ENCODE data around the gene CAMK1G. TPM values are rescaled to one million over a fixed set of nuclear protein-coding genes. Genes with fewer than 3 reads are reported as not detected.
A peak's percentile ranks its signal among the peaks of the same experiment; 100 is the strongest.

CAMK1G gene
- total and polyA plus RNA-seq, 12 donors: 0.11 to 0.71 (median 0.21) TPM; not detected in 9

- Histone ChIP-seq H3K9me3 (no peaks in the 10 kb centered on the region), H3K4me3 (no peak overlapping the region), H3K27ac (no peak overlapping the region), H3K4me1 (peaks cover 0 to 8% (median 0%) of the 10 kb centered on the region in 9 donors), H3K36me3 (no peaks in the 10 kb centered on the region), H3K27me3 (peaks cover 0 to 15% (median 0%) of the 10 kb centered on the region in 7 donors)
- no peak for ATAC-seq
- no peak for DNase-seq
- WGBS, 2 donors: 51 to 69% methylated on average over 2 of the region's 2 CpGs
- no peak for TF ChIP-seq CTCF (IDR thresholded peaks at IDR 0.05)
- intact Hi-C loops (cut with DNase I): no loop called here
Observed at GRCh38 chr1:209597499-209597898, 14.0 kb downstream of the CAMK1G start.

- no peak for TF ChIP-seq CTCF (IDR thresholded peaks at IDR 0.05)
- 93 to 98% methylated on average over 1 of the region's 1 CpG for WGBS, 2 donors
- Histone ChIP-seq H3K36me3 (no peaks in the 10 kb centered on the region), H3K27ac (no peak overlapping the region), H3K4me1 (peaks cover 0 to 8% (median 0%) of the 10 kb centered on the region in 9 donors), H3K9me3 (no peaks in the 10 kb centered on the region), H3K4me3 (no peak overlapping the region), H3K27me3 (peaks cover 0 to 15% (median 0%) of the 10 kb centered on the region in 7 donors)
- intact Hi-C loops (cut with DNase I): loop anchor here in 1 of 10 donors (2.0 kb wide), 1 partner anchor 29 kb away; no protein-coding TSS in a partner anchor
- DNase-seq: no peak
- ATAC-seq: no peak
Observed at GRCh38 chr1:209598227-209598626, 14.7 kb downstream of the CAMK1G start.

GRCh38 chr1:209600541-209600940 is 17.0 kb downstream of the CAMK1G start:
- no peak for DNase-seq
- H3K9me3 ChIP-seq: no peaks in the 10 kb centered on the region
- no peak for TF ChIP-seq CTCF (IDR thresholded peaks at IDR 0.05)
- no peak overlapping the region for H3K4me3 ChIP-seq
- no peak for ATAC-seq
- H3K27me3 ChIP-seq: peaks cover 0 to 15% (median 0%) of the 10 kb centered on the region in 7 donors
- peaks cover 0 to 8% (median 0%) of the 10 kb centered on the region in 9 donors for H3K4me1 ChIP-seq
- intact Hi-C loops (cut with DNase I): loop anchor here in 5 of 10 donors (2.0 to 5.0 kb wide), 3 partner anchors 26 to 147 kb away; no protein-coding TSS in a partner anchor
- 91 to 98% methylated on average over 1 of the region's 1 CpG for WGBS, 2 donors
- no peaks in the 10 kb centered on the region for H3K36me3 ChIP-seq
- H3K27ac ChIP-seq: no peak overlapping the region

- H3K27ac ChIP-seq: no peak overlapping the region
- intact Hi-C loops (cut with DNase I): loop anchor here in 7 of 10 donors (1.0 to 5.0 kb wide), 7 partner anchors 25 to 145 kb away; no protein-coding TSS in a partner anchor
- peak; percentile 18 to 79 (median 70) for TF ChIP-seq CTCF (IDR thresholded peaks at IDR 0.05)
- ATAC-seq (peak in 7 of 8 donors; percentile 59 to 93 (median 76)), DNase-seq (peak in 1 of 2 donors; percentile 20)
- H3K4me3 ChIP-seq: no peak overlapping the region
- H3K27me3 ChIP-seq: peaks cover 0 to 15% (median 0%) of the 10 kb centered on the region in 7 donors
- H3K9me3 ChIP-seq: no peaks in the 10 kb centered on the region
- no peaks in the 10 kb centered on the region for H3K36me3 ChIP-seq
- peaks cover 0 to 8% (median 0%) of the 10 kb centered on the region in 9 donors for H3K4me1 ChIP-seq
- 48% methylated on average over 6 of the region's 6 CpGs for WGBS, 2 donors
Observed at GRCh38 chr1:209601809-209602657, 18.5 kb downstream of the CAMK1G start.

Measured in heart right ventricle (tissue), 16 donors.